HG03520 (cell line): ENCODE data around the gene MEDAG.

ENCODE experiments used
- ATAC-seq: cut with Tn5 transposase; IDR thresholded peaks from one replicate; pipeline ENCODE4 v1.9.1; 2021; ENCODE audit warnings: mild to moderate bottlenecking, moderate library complexity; ENCODE audit not compliant: unreplicated experiment

The MEDAG gene

DNA sequence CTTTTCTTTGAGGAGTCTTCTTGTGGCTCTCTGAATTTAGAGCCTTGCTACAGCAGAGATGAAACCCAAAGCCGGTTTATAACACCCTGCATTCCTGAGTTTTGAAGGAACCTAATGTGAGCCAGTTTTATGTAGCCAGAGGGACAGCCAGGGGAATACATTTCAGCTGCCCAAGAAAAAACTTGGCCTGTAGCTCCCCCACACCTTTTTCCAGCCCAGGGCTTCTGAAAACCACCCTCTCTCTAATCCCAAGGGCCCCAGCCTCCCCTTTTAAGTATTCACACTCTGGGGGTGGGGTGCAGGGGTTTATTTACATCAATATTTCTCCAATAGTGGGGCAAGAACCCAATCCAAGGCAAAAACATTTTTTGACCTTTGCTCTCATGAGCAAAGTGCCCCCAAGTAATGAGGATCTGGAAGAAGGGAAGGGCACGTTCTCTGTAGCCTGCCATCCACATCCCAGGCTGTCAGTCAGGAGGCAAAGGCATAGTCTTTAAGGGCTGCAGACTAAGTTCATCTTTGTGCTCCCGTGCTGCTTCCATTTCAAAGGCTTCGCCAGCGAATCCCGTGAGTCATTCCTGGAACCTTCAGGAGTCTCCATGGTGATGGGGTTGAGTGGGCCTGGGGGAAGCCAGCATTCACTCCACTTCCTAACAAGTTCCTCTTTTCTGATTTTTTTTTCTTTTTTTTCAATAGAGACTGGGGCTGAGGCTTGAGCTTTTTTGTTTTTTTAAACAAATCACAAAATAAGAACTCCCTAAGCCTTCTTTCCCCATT is 33.2 kb upstream of the MEDAG start:
- ATAC-seq: no peak

DNA sequence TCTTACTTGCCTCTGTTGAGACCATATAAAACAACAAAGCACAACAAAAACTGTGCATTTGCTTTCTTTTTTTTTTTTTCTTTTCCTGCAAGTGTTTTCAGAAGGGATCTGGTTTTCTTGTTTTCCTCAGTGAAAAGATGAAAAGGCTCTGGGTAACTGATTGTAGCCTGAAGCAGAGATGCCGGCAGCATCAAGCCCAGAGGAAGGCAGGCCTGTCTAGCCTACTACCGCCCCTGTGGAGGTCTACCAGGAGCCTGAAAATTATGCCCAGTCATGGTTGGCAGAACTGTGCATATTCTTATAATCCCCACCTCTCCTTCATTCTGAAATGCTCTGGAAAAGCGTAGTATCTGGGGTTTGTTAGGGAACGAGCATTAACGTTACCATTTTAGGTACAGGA is 32.6 kb upstream of the MEDAG start:
- ATAC-seq: no peak

- no peak for ATAC-seq
Measured at GRCh38 chr13:30874111-30874510, 32.0 kb upstream of the MEDAG start.

GRCh38 chr13:30874561-30874960 is 31.5 kb upstream of the MEDAG start:
- no peak for ATAC-seq

GRCh38 chr13:30877335-30877734 is 28.7 kb upstream of the MEDAG start:
- ATAC-seq: no peak

GRCh38 chr13:30880151-30880855 is 25.8 kb upstream of the MEDAG start:
- no peak for ATAC-seq

DNA sequence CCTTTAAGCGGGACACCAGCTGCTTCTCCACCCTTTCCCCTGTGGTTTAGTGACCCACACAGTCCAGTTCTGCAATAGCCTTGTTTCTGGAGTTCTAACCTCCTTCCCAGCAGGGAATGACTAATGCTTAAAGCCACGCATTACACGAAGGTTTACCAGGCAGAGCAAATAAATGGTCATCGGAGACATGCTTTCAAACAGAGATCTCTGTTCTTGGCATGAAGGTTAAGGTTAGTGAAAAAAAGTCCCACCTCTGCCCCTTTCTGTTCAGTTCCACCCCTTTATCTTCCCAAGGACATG is 25.3 kb upstream of the MEDAG start:
- no peak for ATAC-seq

DNA sequence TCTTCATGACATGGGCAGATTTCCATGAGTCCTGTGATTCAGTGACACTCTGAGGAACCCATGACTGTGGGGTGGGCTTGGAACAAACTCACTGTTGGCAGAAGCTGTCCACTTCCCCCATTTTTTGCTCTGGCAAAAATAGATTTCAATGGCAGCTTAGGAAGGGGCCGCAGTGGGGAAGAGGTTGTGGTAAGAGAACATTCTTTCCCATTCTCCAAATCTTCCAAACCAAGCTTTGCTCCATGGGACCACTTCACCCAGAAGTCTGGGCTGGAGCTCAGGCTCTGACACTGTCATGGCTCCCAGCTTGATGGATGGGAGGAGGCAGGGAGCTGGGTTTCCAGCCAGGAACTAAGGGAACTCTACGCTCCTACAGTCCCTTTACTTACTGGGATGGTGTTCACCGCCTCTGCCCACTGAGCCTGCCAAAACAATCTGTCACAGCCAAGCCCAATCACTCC is 24.9 kb upstream of the MEDAG start:
- no peak for ATAC-seq

- ATAC-seq: no peak
Measured at GRCh38 chr13:30882026-30882850, 23.8 kb upstream of the MEDAG start.

DNA sequence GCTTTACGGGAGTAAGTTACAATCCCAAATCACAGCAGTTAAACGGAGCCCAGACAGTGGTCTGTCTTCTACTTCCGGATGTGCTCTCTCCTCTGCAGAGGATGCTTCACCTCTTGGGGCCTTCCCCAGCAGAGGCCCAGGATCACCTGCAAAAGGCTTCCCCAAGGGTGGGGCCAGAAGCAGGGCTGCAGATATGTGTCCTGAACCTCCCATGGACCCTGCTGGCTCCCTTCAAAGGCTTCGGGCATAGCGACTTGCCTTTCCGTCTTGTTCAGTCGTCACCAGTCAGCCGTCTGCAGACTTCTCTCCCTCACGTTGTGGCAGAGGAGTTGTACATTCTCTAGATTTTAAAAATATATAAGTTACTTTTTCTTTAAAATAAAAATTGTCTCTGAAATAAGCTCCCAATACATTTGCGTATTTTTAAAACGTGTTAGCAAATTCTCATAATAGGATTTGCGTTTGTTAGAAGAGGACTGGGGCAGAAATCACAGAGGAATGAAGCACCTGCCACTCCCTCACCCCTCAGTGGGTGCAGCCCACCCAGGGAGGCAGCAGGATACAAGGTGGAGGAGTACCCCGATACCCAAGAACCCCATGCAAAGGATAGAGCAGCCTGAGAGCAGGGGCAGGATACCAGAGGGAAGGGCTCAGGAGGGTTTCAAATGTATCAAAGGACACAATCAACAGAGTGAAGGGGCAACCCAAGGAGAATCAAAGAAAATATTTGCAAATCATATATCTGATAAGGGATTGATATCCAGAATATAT is 22.9 kb upstream of the MEDAG start:
- ATAC-seq: no peak

DNA sequence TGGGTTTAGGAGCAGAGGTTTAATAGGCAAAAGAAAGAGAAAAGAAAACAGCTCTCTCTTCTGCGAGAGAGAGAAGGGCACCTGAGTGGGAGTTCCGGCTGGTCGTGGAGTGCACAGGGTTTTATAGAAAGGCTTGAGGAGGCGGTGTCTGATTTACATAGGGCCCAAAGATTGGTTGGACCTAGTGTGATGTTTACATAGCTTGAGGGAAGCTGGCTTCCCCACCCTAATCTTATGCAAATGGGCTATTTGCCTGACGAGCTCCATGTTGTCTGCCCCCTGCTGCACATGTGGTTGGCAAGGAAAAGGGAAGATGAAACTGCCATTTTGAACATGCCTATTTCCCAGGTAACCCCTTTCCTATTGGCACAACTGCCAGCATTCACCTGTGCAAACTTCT is 21.5 kb upstream of the MEDAG start:
- no peak for ATAC-seq

DNA sequence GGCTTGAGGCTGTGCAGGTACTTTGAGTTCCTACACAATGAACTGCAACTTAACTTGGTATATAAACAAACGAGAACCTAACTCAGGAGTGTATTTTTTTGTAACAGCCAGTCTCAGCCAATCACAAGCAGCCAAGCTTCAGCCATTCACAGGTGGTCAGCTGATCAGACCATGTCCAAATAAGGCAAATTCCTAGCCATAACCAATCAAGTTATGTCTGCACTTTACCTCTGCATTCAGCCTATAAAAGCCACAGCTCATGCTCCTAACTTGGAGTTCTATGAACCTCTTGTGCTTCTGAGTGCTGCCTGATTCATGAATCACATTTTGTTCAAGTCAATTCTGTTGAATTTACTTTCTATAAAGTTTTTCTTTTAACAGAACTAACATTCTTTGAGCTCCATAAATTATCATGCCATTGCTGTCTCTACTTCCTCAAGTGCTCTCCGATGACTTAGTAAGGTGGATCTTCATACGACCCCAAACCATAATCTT is 16.8 kb upstream of the MEDAG start:
- no peak for ATAC-seq

DNA sequence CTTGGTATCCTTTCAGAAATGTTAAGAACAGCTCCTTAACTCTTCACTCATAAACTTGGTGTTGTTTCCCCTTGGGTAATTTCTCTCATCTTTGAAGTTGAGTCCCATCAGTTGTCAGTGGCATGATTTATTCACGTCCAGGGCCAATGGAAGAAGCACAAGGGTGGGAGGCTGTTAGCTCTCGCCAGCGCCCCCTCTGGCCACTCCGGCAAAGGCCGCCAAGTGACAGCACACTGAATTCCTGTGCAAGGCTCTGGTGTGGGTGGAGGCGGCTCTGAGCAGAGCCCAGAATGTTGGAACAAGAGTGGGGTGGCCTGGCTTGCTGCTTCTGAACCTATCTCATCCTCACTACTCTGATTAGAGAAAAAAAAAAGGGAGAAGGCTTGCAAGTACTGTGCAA is 13.1 kb upstream of the MEDAG start:
- no peak for ATAC-seq

DNA sequence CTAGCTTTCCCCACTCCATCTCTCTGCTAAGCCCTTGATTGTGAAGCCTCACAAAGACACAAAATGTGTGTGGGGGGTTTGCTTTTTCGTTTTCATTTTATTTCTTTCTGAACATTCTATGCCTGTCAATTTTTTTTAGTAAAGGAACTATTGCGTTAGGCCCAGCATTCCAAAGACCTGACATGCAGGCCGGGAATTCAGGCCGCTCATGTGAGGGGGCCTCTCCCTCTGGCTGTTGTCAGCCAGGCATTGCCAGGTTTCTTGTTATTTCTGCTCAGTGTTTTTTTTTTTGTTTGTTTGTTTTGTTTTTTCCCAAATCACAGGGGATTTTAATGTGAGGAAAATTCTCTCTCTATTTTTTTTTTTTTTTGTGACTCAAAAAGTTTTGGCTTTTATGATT is 10.3 kb upstream of the MEDAG start:
- no peak for ATAC-seq

DNA sequence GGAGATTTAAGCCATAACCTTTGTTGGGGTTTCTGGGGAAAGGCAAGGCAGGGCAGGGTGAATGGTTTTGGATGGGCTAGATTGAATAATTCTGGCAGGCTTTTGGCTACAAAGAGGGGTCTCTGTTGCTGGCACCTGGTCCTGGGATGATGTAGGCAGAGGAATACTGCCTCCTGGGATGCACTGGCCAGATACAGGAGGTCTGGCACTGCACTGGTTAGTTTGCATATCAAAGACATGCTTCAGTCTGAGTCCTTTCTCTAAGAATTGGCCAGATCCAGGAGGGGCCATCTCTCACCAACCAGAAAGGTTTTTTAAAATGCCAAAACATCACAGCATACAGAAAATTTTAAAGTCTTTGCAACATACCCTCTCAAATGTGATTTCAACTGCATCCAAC is 8.0 kb upstream of the MEDAG start:
- no peak for ATAC-seq

DNA sequence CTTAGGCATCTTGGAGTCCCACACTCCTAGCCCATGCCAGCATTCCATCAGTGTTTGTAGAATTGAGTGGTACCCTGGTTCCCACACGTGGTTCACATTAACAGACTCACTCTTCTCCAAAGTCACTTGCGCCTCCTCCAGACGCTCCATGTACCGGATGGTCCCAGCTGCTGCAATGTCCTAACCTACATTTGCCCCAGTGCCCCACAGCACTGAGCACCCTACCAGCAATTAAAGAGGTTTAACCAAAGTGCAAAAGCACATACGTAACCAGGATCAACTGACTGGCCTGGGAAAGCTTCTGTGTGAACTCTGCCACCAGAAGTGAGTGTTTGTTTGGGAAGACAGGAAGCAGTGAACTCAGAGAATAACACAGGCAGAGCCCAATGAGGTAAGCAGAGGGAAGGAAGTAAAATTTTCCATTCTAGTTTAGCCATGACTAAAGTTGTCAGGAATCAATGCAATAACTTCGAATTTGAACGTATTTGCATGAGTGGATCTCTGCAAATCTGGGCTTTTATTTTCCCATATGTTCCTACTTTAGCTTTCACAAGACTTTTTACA is 7.3 kb upstream of the MEDAG start:
- ATAC-seq: no peak

GRCh38 chr13:30900436-30900835 is 5.6 kb upstream of the MEDAG start:
- no peak for ATAC-seq

DNA sequence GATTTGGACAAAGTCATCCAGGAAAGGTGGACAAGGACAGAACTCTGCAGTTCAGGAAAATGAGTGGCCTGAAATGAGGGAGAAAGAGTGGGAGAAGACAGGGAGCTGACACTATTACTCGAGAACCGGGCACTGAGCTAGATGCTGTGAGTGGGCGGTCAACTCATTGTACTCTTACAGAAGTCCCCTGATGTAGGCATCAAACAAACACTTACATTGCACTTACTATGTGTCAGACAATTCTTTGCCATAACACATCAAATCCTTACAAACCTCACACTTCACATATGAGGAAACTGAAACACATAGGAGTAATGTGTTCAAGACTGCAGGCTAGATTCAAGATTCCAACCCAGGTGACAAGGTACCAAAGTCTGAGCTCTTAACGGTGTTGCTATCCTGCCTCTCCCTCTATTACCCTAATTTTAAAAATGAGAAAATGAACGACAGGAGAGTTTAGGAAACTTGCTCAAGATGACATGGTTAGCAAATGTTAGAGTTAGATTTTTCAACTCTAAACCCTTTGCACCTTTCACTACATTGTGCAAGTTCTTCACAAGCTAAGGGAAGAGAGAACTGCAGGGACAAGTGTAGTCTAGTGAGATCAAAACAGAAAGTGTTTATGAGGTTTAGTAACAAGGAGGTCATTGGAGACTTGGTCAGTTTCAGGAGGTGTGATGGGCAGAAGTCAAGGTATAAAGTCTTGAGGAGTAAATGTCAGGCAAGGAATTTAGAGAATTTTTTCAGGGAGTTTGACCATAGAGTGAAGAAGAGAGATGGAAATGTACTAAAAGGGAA is 4.9 kb upstream of the MEDAG start:
- ATAC-seq: no peak

DNA sequence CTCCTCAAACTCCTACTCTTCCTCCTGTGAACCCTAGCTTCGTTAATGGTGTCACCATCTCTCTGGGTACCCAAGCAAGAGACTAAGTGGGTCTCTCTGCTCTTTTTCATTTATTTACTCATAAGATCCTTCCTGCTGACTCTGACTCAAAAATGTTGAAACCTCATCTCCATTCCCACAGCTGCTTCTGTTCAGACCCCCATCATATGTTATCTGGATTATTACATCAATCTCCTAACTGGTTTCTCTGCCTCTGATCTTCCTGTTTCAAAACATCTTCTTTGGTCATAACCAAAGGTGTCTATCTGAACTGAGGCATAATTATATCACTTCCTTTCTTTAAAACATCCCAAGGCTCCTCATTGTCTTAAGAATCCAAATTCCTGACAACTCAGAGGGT is 2.0 kb upstream of the MEDAG start:
- ATAC-seq: no peak
